Measurements from ENCODE around the gene TSN.
"Not testable (repeated sequence)": the region's sequence is repeated elsewhere in the genome, so short reads cannot be mapped to it uniquely, and the experiment has no call there.

The TSN gene

DNA sequence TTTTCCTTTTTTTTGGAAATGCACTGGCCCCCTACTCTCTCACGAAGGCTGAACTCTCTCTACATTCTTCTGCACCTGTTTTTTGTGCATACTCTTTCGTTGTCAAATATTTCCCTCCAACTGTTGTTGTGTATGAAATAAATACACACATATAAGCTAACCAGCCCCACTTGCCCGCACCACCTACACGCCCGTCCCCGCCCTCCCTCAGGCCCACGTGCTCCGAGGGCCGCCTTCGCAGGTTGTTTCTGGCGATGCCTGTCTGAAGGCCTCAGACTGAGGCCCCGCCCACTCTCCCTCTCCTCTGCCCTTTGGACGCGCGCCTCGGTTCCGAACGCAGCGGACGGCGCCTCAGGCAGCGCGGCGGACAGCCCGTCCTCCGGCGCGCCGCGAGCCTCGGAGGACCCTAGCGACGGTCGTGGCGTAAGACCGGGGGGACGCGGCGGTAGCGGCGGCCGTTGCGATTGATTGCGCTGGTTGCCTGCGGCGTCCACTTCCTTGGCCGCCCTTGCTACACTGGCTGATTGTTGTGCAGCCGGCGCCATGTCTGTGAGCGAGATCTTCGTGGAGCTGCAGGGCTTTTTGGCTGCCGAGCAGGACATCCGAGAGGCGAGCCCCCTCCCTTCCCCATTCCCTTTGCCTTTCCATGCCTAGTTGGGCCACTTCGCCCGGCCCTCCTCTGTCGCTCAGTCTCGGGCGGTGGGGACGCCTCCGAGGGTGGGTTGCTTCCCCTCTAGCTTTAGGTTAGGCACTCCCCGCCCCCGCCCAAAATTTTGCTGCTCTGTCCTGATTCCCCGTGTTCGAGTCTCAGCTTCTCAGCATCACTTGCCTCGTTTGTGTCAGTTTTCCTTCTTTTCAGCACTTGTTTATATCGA is at the start of gene TSN:
Gene TSN (plus strand): TSS at position 415 of the 875 bp plus-strand sequence. CDS start 129 bp downstream, at position 544.
- DNase-seq (ENCODE audit: low read depth): peak; percentile 97

DNA sequence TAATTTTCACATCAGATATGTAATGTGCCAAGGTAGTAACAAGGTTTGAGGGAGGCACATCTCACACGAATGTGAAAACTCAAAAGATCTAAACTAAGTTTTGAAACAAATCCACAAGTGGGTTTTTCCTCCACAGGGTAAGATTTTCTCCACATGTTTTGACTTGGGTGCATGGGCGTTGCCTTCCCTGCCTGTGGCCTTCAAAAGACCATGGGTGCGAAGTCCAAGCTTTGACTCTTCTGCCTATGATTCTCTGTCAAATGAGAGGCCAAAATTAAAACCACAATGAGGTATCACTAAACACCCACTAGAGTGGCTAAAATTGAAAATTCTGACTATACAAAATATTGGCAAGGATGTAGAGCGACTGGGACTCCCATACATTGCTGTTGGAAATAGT is 49.5 kb upstream of the TSN start:
- no peak for DNase-seq (ENCODE audit: low read depth)

DNA sequence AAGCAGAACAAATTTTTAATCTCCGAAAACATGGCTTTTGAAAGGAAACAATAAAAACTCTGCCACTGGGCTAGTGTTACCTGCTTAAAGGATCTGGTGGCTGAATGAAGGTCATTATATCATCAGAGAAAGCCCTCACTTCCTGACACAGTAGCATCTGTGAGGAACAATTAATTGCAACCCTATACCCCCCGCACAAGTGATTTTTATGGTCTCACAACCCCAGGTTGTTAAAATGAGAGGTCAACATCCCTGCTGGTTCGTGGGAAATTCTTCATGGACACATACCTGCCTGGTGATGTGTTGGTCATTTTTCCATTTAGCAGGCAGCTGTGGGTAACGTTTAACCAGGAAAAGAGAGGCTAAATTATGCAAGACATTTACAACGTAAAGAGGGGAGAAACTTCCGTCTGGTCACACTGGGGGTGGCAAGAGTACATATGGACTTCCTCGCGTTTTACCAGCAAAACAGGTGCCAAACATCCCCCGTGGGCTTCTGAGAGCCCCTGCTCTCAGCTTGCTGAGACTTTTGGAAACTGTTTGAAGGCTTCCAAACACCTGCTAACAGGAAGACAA is 48.0 kb upstream of the TSN start:
- no peak for DNase-seq (ENCODE audit: low read depth)

DNA sequence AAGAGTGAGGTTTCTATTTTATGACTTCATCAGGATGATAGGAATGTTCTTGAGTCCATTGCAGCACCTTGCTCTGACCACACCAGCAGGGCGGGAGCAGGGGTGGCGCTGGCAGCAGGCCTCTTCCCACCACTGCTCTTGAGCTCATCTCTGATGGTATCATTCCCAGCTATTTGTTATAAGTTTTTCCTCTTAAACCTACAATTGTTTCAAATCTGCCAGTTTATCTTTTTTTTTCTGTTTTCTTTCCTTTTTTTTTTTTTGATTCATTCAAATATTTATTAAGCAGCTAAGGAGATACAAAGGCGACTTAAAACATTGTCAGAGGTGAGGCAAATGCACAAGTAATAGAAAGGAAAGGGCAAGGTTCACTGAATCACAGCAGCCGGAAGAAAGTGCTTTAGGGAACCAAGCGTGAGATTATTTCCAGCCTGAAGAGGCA is 47.5 kb upstream of the TSN start:
- no peak for DNase-seq (ENCODE audit: low read depth)

DNA sequence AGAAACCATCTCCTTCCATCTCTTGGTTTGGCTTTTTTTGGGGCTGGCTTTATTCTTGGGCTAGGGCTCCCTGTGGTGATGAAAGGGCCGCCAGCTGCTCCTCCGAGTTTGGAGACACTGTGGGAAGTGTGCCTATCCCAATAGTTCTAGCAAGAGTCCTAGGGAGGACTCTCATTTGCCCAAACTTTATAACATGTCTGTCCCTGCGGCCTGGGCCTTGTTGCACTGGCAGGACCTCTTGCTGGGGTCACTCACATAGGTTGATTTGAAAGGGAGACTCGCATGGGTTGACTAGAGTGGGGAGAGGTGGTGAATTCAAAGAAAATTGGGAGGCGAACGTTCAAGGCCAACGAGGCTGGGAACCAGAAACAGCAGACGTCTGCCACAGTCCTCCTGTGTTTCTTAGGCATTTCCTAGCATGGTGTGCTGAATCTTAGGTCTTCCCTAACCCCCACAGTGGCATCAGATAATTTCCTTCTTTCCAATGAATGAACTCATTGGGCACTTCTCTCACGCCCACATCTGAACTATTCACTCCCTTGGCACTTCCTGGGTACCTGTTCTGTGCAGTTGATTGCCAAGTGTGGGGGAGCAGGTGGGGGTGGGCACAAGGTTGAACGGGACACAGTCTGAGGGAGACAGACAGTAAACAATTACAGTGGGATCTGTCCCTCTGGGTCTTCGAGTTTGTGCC is 45.5 kb upstream of the TSN start:
- no peak for DNase-seq (ENCODE audit: low read depth)

DNA sequence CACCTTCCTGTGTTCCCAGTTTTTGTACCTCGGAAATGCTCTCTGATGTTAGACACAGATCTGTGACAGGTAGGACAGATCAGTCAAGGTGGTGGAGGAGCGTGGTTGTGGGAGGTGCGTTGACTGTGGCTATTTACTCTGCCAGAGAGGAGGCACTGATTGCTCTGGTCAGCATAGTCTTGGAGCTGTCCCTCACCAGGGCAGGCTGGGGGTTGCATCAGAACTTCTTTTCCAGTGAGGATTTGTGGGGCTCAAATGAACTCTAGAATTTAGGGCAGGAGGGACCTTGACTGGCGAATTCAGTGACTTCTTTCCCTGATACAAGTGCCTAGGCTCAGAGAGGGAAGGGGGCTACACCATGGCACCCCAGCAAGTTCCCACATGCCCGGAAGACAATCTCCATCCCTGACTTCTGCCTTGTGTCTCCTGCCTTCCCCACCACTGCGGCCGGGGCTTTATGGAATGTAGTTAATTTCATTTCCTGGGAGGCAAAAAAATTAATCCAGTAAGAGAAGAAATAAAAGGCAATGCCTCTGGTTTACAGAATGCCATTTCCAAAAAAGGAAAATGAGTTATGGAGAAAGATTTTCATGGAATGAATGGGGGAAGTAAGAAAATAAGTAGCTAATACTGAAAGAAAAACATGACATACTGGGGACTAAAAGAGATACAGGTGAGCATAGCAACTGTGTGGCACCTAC is 44.8 kb upstream of the TSN start:
- DNase-seq (ENCODE audit: low read depth): no peak

DNA sequence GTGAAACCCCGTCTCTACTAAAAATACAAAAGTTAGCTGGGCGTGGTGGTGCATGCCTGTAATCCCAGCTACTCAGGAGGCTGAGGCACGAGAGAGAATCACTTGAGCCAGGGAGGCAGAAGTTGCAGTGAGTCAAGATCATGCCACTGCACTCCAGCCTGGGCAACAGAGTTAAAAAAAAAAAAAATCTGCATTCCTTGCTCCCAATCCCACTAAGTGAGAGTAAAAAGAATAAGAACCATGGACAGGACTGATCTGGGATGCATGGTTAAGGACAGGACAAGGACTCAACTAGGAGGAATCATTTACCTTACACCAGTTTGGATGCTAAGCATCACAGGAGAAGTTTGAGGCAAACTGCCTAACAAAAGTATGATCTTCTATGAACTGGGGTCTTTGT is 44.0 kb upstream of the TSN start:
- DNase-seq (ENCODE audit: low read depth): not testable (repeated sequence)

DNA sequence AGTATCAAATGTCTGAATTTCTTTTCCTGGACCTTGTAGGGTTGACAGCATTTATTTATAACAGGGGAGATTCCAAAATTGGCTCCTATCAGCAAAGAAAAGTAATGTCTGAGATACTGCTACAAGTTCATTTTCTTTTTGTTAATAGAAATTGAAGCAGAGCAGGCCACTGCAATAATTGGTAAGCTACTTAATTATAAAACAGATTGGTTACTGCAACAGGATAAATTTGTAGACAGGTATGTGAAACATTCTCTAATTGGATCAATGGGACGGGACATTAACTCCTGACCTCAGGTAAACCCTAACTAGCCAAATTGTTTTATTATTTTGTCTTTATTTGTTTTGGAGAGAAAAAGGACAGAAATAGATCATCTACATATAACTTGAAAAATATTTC is 39.3 kb upstream of the TSN start:
- DNase-seq (ENCODE audit: low read depth): no peak

DNA sequence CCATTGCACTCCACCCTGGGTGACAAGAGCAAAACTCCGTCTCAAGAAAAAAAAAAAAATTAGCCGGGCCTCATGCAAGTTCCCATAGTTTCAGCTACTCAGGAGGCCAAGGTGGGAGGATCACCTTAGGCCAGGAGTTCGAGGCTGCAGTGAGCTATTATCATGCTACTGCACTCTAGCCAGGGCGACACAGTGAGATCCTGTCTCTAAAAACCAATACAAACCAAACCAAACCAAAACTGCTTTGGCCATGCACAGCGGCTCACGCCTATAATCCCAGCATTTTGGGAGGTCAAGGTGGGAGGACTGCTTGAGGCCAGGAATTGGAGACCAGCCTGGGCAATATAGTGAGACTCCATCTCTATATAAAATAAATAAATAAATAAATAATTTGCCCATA is 37.9 kb upstream of the TSN start:
- no peak for DNase-seq (ENCODE audit: low read depth)

DNA sequence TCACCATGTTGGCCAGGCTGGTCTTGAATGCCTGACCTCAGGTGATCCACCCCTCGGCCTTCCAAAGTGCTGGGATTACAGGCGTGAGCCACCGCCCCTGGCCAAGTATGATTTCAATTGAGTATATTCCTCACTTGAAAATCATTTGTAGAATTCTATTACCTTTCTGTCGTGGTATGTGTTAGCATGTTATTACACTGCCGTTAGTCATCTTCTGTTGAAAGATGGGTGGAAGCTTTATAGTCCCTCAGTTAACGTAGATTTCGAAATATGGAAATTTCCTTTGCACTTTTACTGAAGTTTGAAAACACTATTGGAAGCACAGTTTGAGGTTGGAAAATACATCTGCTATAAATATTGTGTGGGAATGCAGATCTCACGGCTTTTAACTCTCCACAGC is 33.5 kb upstream of the TSN start:
- no peak for DNase-seq (ENCODE audit: low read depth)

DNA sequence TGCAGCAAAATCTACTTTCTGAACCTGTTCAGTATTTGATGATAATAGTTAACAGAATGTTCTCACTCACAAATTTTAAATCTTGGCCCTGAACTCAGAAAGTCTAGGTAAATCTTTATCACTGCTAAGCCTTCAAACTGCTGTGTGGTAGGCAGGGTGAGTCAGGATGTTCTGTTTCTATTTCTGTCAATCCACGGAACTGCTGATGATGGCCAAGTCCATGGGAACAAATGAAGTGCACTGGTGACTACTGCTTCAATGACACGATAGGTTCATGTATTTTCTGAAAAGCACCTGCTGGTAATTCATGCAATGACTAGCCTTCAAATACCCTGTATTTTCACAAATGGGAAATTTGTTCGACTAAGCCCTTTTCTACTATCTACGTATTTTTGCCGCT is 33.0 kb upstream of the TSN start:
- no peak for DNase-seq (ENCODE audit: low read depth)

DNA sequence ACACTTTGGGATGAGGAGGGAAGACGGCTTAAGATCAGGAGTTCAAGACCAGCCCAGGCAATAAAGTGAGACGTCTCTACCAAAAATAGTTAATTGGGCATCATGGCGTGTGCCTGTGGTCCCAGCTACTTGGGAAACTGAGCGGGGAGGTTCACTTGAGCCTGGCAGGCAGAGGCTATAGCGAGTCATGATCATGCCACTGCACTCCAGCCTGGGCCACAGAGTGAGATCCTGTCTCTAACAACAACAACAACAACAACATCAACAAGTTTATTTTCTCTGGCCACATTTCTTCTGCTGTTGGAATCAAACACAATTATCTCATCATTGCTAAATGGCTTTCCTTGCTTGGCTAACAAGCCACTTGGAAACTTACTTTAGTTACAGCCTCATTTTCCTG is 32.1 kb upstream of the TSN start:
- DNase-seq (ENCODE audit: low read depth): no peak

DNA sequence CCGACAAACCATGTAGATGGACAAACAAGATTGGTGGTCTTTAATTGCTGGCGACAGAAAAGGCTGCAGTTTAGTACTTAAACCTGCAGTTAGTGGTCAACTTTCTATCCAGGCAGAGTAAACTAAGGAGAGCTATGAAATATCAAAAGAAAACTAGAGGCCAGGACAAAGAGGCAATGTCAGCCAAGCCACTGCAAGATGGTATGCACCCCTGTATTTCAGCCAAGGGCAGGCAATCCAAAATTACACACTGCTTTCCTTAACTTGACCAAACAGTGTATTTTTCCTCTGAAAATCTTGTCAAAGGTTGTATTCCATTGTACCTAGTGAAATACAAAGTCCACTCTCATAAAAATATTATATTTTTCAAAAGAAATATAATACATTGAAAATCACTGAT is 28.1 kb upstream of the TSN start:
- no peak for DNase-seq (ENCODE audit: low read depth)

DNA sequence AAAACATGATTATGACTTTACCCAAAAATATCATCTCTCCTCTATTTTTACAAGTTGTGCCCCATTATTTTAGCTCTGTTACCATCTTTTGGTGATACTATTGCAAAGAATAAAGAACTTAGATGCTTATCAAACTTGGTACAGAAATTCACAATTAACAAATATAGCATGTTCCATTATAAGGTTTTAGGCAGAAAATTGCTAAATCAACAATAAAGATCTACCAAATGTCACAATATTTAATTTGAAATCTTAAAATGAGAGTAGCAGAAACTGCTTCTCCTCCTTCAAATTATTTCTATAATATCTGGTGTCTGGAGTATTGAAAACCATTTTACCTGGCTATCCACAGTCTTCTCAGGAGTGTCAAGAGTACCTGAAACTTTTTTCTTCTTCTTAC is 27.5 kb upstream of the TSN start:
- DNase-seq (ENCODE audit: low read depth): no peak

DNA sequence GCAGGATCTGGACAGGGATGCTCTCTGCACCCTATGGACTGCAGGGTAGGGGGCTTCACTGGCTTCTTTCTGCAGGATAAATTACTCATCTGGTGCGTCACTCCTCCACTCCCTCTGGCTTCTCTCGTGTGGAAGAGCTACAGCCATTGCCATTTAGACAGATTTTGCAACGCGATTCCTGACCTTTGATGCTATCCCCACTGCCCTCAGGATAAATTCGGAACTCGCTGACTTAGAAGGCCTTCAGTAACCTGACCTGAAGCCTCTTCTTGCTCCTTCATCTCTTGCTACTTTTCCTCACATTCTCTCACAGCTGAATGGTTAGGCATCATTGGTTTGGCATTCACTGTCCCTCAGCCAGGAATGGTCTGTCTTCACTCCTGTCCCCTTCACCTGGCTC is 24.1 kb upstream of the TSN start:
- DNase-seq (ENCODE audit: low read depth): no peak

DNA sequence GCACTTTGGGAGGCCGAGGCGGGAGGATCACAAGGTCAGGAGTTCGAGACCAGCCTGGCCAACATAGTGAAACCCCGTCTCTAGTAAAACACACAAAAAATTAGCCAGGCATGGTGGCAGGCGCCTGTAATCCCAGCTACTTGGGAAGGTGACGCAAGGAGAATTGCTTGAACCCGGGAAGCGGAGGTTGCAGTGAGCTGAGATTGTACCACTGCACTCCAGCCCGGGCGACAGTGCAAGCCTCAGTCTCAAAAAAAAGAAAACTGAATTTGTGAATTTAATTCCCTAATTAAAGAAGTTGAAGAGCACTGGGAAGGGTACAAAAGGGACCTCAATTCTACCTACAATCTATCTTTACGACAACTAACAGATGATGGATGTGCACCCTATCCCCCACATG is 20.9 kb upstream of the TSN start:
- DNase-seq (ENCODE audit: low read depth): not testable (repeated sequence)

DNA sequence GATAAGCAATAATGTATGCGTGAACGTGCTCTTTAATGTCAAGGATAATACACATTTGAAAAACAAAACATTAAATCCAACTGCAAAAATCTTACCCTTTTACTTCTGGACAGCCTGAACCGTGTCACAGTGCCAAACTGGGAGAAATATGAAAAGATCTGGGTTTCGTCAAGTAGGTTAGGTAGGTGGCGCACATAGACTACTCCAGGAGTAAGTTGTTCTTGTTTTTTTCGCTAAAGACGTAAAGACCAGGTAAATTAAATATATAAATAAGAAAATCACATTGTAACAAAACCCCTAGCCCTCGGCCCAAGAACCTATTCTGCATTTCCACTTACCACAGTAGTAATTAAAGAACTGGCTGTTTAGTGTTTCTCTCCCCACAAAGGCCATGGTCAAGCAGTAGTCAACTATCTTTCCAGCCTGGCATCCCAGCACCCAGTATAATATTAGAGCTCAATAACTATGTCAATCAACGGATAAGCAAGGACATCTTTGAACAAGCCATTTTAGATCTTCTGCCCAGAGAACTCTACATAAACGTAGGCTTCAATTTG is 19.9 kb upstream of the TSN start:
- DNase-seq (ENCODE audit: low read depth): no peak

DNA sequence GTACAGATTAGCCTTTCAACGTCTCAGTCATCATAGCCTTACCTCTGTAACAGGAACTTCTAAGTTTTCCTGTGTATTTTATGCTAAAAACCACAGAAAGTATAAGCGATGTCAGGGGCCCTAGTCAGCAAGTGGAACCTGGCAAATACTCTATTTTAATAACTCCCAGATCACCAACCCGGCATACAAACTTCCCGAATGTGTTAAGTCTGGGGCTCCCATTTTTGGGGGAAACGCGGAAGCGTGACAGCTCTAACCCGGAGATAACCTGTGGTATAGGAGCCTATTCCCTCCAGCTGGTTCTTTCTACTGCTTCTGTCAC is 19.4 kb upstream of the TSN start:
- no peak for DNase-seq (ENCODE audit: low read depth)

DNA sequence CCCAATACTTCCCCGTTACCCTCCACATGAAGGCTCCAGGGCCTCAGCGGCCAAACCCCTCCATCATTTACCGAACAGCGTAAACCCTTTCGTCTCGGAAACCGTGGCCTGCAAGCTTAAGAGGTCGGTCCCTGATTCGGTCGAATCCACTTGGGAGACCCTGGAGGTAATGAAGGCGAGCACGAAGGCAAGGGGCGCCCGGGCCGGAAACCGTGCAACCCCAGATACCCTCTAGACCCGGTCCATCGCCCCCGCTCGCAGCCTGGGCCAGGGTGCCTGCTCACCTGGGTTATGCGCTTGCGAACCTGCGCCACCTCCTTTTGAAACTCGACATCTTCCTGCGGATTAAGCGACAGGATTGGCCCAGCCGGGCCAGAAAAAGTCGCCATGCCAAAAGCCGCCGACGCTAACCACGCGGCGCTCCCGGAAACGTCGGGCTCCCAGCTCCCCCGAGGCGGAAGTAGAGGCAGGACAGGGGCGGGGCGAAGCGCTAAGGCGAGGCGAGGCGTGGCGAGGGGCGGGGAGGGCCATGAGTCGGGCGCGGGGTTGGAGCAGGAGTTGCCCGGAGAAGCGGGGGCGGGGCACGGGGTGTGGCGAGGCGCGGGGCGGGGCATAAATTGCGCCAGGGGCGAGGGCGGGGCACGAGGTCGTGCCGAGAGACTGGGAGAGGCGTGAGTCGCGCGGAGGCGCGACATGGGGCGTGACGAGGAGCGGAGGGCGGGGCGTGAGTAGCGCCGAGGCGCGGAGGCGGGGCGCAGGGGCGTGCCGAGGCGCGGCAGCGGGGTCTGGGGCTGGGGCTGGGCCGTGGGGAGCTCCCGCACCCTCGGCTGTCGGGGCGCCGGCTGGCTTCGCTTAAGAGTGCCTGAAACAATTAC is 18.8 kb upstream of the TSN start, which contains the start of gene NIFK:
Gene NIFK (minus strand): TSS at position 414 of the 875 bp plus-strand sequence. CDS start 25 bp downstream, at position 389.
- DNase-seq (ENCODE audit: low read depth): peak; percentile 100

DNA sequence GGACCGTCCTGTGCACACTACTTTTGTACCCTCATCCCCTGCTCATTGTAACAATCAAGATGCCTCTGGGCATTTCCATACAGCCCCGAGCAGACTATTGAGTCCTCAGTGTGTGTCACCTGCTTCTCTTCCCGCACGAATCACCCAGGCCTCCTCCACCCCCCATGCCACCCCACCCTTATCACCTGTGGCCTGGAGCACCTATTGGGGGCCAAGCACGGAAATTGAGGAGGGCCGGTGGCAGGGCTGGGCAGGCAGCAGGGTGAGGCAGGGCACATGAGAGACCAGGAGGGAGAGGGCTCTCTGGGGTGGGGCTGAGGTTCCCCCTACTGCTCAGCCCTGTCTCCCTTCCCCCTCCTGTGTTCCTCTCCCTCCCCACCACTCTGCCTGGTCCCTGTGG is 14.5 kb upstream of the TSN start:
- no peak for DNase-seq (ENCODE audit: low read depth)

DNA sequence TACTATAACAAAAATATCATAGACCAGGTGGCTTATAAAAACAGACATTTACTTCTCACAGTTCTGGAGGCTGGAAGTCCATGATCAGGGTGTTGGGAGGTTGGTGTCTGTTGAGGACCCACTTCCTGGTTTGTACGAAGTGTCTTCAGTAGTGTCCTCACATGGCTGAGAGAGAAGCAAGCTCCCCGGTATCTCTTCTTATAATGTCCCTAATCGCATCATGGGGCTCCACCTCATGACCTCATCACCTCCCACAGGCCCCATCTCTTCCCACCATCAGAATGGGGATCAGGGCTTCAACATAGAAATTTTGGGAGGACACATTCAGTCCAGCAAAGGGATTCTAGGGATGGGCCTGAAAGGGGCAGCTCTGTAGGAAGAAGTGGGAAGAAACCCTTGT is 14.0 kb upstream of the TSN start:
- no peak for DNase-seq (ENCODE audit: low read depth)
